Activated gamma-delta T cell treated with Interleukin-2 at 50 U/mL for 16 hours (primary cell): Measurements from ENCODE around the gene TRAF7.

Experiments
- DNase-seq: peaks from one replicate; pipeline ENCODE4 v3.0.0-alpha.2; 2020

TRAF7 gene

GRCh38 chr16:2226245-2226793 lies 70.7 kb downstream of the TRAF7 start:
- no peak for DNase-seq

- no peak for DNase-seq
Measured at GRCh38 chr16:2226918-2227317, 71.3 kb downstream of the TRAF7 start.
